Islet of Langerhans (tissue), 1 donor: ENCODE results near the gene WDFY2.

Experiments
- FAIRE-seq: peaks from one replicate; lab custom pipeline; 2011; peaks lifted over from hg19 to GRCh38; lab: Jason Lieb, UNC

Gene WDFY2

DNA sequence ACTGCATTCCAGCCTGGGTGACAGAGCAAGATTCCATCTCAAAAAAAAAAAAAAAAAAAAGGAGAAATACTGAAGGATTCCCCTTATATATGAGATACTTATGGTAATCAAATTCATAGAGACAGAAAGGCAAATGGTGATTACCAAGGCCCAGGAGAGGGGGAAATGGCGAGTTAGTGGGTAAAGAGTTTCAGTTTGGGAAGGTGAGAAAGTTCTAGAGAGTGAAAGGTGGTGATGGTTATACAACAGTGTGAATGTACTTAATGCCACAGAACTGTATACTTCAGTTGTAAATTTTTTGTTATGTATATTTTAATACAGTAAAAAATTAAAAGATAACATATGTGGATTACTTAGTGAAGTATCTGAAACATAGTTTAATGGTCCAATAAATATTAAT, 129.5 kb downstream of the WDFY2 start:
- no peak for FAIRE-seq

DNA sequence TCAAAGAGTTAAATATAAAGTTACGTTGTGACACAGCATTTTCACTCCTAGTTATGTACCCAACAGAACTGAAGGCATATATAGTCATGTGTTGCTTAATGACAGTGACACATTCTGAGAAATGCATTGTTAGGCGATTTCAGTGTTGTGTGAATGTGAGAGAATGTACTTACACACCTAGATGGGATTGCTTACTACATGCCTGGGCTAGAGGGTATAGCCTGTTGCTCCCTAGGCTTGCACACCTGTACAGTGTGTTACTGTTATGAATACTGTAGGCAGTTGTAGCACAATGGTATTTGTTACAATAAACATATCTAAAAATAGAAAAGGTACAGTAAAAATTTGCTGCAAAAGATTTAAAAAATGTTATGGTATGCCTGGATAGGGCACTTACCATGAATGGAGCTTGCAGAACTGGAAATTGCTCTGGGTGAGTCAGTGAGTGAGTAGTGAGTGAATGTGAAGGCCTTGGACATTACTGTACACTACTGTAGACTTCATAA, 130.5 kb downstream of the WDFY2 start:
- no peak for FAIRE-seq

DNA sequence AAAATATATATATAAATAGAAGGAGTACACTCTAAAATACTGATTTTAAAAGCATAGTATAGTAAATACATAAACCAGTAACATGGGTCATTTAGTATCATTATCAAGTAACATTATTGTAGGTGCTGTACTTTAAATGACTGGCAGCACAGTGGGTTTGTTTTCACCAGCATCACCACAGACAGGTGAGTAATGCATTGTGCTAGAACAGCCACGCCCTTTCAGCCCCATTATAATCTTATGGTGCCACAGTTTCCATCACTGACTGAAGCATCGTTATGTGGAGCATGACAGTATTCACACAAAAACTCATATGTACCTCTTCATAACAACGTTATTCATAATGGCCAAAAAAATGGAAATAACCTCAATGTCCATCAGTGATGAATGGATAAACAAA, 131.4 kb downstream of the WDFY2 start:
- no peak for FAIRE-seq

DNA sequence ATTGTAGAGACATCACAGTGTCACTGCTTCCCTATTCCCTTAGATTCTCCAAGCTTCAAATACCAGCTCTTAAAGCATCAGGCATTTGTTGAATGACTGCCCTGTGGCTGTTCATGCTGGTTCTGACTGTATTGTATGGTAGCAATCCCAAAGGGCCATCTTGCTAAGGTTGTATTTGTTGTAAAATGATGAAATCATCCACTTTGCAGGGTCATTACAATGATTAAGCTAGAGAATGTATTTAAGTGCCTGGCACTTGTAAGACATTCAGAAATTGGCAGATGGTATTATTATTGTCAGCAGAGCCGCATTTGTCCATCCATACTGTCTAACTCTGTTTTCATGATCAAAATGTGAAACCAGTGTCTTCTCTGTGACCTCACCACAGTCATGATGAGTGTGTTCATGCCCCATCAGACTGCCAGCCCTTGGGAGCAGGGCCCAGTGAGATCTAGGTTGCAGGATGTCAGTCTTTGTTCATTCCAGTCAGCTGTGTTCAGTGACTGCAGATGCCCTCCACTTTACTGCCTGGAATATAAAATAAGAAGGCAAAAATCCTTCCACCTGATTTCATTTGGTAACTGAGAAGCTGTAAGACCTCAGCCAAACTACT, 133.6 kb downstream of the WDFY2 start:
- FAIRE-seq: no peak

DNA sequence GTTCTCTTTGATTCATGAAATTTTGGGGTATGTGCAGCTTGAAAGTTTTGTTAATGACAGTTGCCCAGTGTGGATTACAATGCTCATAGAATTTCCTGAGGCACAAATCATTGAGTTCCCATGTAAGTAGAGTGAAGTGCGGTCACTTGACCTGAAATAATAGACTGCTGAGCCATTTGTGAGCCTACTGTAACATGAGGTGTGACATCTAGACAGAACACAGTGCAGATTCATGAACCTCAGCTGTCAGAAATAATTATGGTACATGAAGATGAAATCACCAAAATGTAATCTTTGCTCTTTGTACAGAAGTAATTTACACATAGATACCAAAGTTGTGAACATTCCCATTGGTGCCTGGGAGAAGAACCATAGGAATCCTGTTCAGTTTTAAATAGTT, 135.1 kb downstream of the WDFY2 start:
- FAIRE-seq: no peak

DNA sequence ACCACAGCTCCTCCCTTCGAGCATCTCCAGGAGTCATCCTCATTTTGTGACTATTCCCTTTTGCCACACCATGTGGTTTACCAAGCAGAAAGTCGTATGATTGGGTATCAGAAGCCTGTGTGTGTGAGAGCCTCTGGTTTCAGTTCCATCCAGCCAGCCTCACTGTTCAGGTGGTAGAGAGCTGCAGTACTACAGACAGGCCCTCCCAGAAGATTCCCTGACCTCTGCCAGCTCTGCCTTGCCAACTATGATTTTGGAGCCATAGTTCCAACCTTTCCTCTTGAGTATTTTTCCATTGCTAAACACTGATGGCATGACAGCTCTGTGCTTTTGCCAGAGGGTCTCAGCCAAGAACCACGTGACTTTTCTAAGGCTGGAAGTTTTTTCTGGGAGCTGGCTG, 137.2 kb downstream of the WDFY2 start:
- FAIRE-seq: no peak

DNA sequence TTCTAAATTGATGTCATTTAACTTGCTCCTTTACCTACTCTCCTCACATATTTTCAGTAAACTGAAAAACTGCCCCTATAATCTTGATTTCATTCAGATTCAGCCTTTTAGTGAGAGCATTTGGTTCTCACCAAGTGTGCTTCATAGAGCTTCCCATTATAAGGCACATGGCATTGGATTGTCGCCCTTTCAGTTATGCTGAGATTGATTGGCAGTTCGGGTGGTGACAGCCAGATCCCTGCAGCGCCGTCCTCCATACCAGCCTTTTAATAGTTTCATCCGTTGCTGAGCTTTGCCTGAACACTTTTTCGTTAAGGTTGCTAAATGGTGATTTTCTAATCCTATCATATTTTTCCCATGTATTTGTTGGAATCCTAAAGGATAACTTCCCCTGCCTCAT, 139.3 kb downstream of the WDFY2 start:
- FAIRE-seq: no peak

DNA sequence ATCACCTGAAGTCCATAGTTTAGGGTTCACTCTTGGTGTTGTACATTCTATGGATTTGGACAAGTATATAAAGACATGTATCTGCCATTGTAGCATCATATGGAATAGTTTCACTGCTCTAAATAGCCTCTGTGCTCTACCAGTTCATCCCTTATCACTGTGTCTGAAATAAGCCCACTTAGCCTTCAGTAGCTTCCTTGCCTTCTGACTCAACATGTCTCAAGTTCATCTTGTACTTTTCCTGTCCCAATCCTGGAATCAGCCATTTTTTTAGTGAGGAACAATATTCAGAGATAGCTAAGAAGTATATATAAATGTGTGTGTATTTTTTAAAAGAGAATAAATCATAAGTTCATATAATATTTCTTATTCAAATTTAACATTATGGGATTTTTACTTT, 140.5 kb downstream of the WDFY2 start:
- FAIRE-seq: no peak

DNA sequence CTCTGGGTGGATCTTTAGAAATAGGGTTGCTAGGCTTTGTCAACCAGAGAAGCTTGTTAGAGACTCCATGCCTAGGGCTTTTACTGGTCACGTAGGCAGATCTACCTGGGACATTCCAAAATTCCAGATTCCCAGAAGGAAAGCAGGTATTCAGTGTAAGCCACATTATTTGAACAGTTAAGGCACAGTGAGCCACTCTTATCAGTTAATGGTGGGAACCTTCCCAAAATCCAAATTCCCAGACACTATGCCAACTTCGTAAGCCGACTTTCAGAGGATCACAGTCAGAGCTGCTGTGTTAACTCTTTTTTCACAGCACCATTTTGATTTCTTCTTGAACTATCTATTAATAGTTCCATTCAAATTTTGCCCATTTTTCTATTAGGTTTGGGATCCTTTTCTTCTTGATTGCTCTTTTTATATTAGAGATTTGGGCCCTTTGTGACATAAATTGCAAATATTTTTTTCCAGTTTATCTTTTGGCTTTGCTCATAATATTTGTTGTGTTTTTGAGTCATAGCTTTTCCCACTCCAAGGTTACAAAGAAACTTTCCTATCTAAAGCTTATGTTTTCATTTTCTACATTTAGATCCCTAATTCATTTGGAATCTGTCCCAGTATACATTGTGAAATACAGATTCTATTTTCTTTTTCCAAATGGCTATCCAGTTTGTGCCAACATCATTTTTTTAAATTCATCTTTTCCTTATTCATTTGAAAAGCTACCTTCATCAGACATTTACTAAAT, 142.4 kb downstream of the WDFY2 start:
- peak; percentile 64 for FAIRE-seq

DNA sequence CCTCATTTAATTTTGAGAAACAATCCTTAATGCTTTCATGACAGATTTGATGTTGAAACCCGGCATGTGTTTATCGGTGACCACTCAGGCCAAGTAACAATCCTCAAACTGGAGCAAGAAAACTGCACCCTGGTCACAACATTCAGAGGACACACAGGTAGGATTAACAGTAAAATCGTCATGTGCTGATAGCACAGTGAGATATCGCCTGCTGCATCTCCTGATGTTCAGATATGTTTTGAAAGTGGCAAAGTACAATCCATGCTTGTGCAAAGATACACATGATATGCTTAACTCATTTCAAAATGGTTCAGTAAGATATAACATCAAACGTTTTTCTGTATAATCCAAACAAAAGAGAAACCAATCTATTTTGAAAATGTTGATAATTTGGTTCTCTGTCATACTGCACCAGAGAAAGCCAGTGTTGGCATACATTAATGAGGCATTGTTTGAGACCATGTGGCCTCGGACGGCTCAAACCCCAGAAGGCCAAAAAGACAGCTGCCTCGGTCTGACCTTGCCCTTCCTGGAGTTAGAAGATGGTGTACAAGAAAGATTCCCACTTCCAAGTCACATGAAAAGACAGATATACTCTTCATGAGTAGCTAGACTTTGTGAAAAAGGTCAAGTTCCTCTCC, 143.5 kb downstream of the WDFY2 start:
- FAIRE-seq: no peak

DNA sequence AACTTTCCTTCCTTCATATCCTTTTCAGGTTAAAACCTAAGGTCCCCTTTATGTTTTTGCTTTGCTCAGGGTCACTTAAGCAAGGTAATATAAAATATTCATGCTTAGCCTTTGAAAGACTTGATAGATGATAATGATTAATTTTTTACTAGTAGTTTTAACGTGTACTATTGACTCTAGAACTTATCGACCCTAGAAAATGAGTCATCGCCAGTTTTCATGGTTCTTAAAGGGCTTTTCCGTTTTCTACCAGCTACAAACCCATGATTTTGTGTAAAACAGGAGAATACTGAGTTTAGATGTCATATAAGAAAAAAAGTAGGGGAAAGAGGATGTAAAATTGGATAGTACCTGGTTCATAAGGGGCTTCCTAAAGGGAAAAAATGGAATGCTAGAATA, 144.0 kb downstream of the WDFY2 start:
- peak; percentile 64 for FAIRE-seq

DNA sequence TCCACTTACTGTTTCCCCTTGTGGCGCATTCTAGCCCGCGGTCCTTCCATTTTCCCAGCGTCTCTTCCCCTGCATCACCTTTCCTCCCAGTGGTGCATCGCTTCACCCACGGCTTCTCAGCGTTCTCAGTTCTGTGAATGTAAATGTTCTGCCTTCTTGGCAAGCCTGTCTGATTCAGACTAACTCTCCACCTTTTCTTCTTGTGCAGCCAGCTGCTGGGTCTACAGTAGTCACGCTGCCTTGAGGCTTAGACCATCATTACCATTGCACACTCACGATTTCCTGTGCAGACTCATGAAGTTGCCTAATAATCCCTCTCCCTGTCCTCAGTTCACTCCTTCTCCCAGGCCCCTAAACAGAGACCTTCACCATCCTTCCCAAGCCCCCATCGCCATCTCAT, 144.7 kb downstream of the WDFY2 start:
- no peak for FAIRE-seq

DNA sequence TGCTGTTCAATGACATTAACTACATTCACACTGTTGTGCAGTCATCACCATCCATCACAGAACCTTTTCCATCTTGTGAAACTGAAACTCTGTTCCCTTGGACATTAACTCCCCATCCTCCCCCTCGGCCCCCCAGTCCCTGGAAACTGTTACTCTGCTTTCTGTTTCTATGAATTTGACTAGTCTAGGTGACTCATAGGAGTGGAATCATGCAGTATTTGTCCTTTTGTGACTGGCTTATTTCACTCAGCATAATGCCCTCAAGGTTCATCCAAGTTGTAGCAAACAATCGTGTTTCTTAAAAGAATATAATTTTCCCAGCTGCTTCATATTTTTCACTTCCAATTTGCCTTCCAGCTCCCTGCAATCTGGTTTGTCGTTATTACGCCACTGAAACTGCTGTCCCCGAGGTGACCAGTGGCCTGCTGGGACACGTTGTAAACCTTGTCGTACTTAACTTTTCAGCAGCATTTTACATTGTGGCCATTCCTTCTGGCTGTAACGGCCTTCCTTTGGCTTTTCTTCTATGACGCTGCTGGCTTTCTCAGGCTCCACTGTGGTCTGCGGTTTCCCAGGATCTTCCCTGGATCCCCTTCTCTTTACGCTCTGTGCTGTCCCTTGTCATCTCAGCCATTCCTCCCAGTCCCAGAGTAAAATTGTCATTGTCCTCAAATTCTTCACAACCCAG, 145.7 kb downstream of the WDFY2 start:
- no peak for FAIRE-seq

DNA sequence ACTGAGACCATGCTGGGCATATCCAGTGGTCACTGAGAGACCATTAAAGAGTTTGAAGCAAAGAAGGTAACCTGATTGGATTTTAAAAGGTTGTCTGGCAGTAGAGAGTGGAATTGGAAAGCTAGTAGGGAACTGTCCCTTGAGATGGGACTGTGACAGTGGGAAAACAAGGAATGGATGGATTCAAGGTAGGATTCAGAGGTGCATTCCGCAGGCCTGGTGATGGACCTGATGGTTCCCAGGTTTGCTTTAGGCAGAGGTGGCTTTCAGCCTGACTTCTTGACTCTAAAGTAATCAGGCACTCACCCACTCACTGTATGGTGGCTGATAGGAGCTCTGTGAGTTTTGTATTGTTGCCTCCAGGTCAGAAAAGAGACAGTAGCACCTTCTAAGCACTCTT, 146.7 kb downstream of the WDFY2 start:
- no peak for FAIRE-seq

DNA sequence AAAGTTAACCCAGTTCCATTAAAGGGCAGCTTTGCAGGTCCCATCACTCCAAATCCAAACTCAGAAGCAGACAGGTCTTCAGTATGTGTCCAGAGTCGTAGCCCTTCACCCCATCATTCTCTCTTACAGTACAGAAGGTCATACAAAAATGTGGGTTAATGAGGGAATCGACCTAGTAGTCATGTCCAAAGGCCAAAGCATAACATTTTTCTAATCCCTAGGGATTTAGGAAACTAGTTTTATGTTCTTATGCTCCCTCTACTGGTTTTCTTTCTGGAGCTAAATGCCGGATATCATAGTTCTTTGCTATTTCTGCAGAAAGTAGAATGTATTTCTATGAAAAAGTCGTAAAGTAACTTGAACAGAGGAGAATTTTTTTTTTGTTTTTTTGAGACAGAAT, 147.5 kb downstream of the WDFY2 start:
- FAIRE-seq: peak; percentile 55

DNA sequence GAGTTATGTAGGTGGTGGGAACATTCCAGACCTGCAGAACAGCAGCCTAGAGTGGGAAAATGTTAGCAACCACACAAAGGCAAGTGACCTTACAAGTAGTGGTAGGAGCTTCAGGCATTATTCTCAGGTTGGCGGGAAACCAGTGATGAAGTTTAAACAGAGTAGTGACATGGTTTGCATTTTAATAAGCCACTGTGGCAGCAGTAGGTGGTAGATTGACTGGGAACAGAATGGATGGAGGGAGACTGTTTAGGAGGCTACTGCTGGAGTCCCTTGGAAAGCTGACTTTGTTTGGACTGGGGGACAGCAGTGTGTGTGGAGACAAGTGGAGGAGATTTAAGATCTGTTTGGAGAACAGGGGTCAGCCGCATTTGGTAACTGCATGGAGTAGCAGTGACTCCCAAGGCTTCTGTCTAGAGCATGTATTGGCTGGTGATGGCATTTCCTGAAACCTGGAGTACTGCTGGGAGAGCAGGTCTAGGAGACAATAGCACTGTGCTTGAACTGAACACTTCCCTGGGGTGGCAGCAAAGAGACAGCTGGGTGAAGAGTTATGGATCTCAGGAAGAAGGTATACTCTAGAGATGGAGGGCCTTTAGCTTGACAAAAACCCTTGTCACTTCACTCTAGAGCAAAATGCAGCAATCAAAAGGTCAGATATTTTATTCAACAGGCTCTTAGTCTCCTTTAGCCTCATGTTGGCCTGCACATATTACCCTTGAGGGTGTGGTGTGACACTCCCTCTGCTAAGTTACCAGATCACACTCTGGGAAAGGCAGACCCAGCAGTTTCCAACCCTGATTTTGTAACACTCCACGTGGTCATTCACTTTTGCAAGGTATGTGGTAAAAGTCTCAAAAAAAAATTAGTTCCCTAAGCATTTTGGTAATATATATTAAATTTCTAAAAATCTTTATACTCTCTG, 149.4 kb downstream of the WDFY2 start:
- FAIRE-seq: no peak

DNA sequence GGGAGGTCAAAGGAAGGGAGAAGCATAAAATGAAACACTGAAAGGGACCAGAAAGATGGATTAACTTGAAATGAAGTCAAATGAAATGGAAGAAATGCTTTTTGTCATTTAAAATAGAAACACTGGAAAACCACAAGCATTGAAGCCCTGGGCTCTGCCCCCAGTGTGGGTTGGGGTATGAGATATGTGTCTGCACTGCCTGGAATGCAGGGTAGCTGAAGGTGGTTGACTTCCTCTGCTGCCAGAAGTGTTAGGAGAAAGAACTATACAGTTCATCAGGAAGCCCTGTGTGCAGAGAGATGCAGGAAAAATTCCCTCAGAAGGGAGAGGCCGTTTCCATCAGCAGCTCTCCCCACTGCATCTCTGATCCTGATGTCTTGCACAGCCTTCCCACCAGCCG, 150.5 kb downstream of the WDFY2 start:
- no peak for FAIRE-seq

DNA sequence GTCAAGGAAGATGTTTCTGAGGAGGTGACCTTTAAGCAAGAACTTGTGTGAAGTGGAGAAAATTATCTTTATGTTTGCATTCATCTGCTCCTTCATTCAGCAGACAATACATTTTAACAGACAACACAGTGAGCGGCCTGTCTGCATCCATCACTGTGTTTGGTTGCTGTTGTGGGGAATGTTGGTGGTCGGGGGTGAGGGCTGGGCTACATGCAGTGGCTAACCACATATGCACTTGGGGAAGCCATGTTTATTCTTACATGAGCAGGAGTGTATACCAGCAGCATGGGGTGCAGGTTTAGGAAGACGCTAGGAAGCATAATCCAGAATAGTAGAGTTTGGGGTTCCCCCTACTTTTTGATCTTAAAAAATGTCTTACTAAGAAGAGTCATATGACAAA, 153.3 kb downstream of the WDFY2 start:
- FAIRE-seq: no peak

DNA sequence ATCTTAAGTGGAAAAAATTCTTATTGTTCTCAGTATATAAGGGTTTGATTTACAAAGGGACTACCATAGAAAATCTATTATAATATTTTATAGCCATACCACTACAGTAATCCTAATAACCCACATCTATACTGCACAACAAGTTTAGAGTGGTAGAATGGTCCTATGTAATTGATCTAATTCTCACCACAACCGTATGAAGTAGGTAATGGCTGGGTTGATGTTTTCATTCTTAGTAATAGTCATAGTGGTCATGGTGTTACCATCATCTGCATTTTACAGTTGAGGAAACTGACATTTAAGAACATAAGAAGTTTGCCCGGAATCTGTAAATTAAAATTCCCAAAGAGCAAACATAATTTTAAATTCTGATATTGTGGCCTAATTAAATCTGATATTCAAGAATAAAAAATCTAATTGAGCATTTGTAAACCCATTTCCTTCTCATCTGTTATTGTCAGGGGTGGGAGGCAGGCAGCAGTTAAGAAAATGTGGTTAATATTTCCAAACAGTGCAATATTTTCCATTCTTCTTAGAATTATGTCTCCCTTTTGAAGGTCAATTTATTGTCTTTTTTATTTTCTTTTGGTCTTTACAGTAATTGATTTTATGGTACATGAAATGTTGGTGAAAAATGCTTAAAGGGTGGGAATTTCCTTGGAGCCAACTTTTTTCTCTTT, 154.1 kb downstream of the WDFY2 start:
- FAIRE-seq: no peak

DNA sequence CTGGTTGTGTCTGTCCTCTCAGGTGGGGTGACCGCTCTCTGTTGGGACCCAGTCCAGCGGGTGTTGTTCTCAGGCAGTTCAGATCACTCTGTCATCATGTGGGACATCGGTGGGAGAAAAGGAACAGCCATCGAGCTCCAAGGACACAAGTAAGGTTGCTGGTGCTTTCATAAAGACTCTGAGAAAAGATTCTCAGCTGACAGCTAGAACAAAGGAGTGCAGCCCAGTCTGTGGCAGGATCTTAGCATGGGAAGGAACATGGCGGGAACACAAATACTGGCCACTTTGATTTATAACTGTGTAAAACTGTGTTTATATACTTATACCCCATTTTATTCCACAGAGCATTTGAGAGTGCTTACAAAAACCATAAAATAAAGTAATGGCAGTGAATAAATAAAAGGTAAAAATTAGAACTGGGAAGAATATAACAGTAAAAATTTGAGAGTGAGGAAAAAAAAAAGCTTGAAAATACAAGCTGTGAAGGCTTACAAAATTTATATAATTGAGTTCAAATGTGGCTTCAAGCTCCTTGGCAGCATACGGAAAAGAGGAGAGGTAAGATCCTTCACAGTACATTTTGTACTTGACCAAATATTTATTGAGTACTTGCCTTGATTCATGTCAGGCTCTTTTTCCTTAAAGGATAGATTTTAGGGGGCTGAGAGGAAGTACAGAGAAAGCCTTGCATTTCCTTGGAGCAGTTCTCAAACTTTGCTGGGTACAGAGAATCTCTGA, 154.9 kb downstream of the WDFY2 start:
- no peak for FAIRE-seq

DNA sequence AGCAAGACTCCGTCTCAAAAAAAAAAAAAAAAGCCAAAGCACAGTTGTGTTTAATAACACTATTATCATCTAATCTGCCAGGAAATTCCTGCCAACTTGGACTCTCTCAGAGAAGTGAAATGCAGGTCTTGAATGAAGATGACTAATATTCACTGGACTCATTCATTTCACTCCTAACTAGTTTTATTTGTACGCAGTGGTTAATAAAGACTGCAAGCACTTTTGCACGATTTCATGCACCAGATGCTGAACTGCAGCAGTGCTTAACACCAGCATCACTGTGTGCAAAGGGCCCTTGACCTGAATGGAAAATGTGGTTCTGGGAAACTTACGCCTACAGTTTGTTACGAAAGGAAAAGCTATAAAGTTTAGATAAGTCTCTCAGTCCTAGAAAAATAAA, 156.4 kb downstream of the WDFY2 start:
- no peak for FAIRE-seq
